ENCODE data around the gene FAM171A2. TPM values are rescaled to one million over a fixed set of nuclear protein-coding genes. Genes with fewer than 3 reads are reported as not detected.
A peak's percentile ranks its signal among the peaks of the same experiment; 100 is the strongest.

The FAM171A2 gene
- total and polyA plus RNA-seq, 2 of the 8 experiments (the other 6 are each of a cell fraction or from before 2014, with no cell fraction given), result 21.9 to 24.1 TPM

GRCh38 chr17:44381810-44382305 is 18.2 kb upstream of the FAM171A2 start:
- Histone ChIP-seq H3K14ac (ENCODE audit: insufficient read length) (no peak overlapping the region), H3K36me3 (ENCODE audit: control insufficient read depth in 2 of 4, insufficient read depth in 4 of 4, low read length in 3 of 4) (no peaks in the 10 kb centered on the region), H3K27me3 (replicated peaks in 1 of 4; ENCODE audit: control insufficient read depth in 3 of 4, extremely low read depth in 1 of 4, insufficient read depth in 3 of 4, low read length in 3 of 4) (peaks cover 10 to 34% (median 31%) of the 10 kb centered on the region in 4 experiments), H2BK120ac (replicated peaks; ENCODE audit: low read depth, low read length) (no peak overlapping the region), H3K56ac (replicated peaks; ENCODE audit: insufficient read length, low read depth, low read length) (no peak overlapping the region), H3K27ac (ENCODE audit: low read depth, low read length) (no peak overlapping the region), H3K9me3 (ENCODE audit: insufficient read depth in 2 of 2, low read depth in 1 of 2, low read length in 1 of 2) (no peaks in the 10 kb centered on the region), H3K4ac (replicated peaks; ENCODE audit: insufficient read length, low read depth, low read length) (no peak overlapping the region), H4K8ac (ENCODE audit: extremely low read depth, insufficient read depth, low read length) (no peak overlapping the region), H4K5ac (ENCODE audit: insufficient read length, low read depth, low read length) (no peak overlapping the region), H3K4me2 (ENCODE audit: insufficient read depth in 1 of 2, low read depth in 2 of 2, low read length in 2 of 2) (no peak overlapping the region), H3K23me2 (ENCODE audit: low read depth, low read length) (peaks cover 12% of the 10 kb centered on the region; the same call in 1 of the 2 replicates), H2BK20ac (ENCODE audit: low read length) (no peak overlapping the region), H2AFZ (ENCODE audit: low read length) (no peak overlapping the region), H2BK15ac (ENCODE audit: low read length) (no peak overlapping the region), H2AK5ac (ENCODE audit: low read depth, low read length) (no peak overlapping the region), H3K4me3 (ENCODE audit: extremely low read depth in 1 of 4, insufficient read depth in 2 of 4, low read depth in 3 of 4, low read length in 4 of 4) (no peak overlapping the region), H2BK5ac (ENCODE audit: low read depth, low read length) (no peak overlapping the region), H2BK12ac (ENCODE audit: low read depth, low read length) (peak overlapping the region; percentile 9; the same call in 1 of the 2 replicates), H3K9ac (replicated peaks in 1 of 4; ENCODE audit: extremely low read depth in 1 of 4, low read depth in 3 of 4, low read length in 3 of 4) (no peak overlapping the region), H3K79me1 (ENCODE audit: low read depth, low read length) (no peaks in the 10 kb centered on the region), H3K18ac (ENCODE audit: extremely low read depth, low read length) (no peak overlapping the region), H3K23ac (ENCODE audit: insufficient read length) (no peak overlapping the region), H4K91ac (replicated peaks; ENCODE audit: insufficient read length, low read length) (no peak overlapping the region), H3K4me1 (replicated peaks in 1 of 4; ENCODE audit: control insufficient read depth in 3 of 4, insufficient read depth in 4 of 4, low read length in 3 of 4) (peaks cover 3 to 21% (median 7%) of the 10 kb centered on the region in 4 experiments; a peak in 6 of 7 replicates), H4K20me1 (replicated peaks in 1 of 2; ENCODE audit: control insufficient read depth in 1 of 2, insufficient read depth in 2 of 2, low read length in 2 of 2) (peaks cover 0 to 4% of the 10 kb centered on the region in 2 experiments), H3K79me2 (ENCODE audit: control insufficient read depth in 1 of 2, insufficient read depth in 2 of 2, low read length in 2 of 2) (no peaks in the 10 kb centered on the region)
- POLR2A ChIA-PET (ENCODE audit: partially characterized antibody), result interaction anchor here (0.7 to 1.4 kb wide), 2 partner anchors 10 to 13 kb away, joined by 3 to 5 read pairs; no protein-coding TSS in a partner anchor
- 95% methylated on average over 4 of the region's 4 CpGs; no CpG with 5 or more reads in 1 of the 2 experiments for WGBS, 2 experiments (ENCODE audit: extremely low coverage in 1 of 2, insufficient coverage in 1 of 2, insufficient read length in 1 of 2, insufficient replicate concordance in 2 of 2, low coverage in 1 of 2, low lambda C conversion rate in 2 of 2, missing lambda C conversion rate in 1 of 2)
- DNase-seq (ENCODE audit: low read depth in 1 of 2, low spot score in 2 of 2) (no peak), FAIRE-seq (no peak)
- CTCF ChIA-PET (ENCODE audit: partially characterized antibody), result interaction anchor here (0.8 to 1.0 kb wide), 2 partner anchors 19 to 24 kb away, joined by 3 to 4 read pairs; no protein-coding TSS in a partner anchor
- TF ChIP-seq E2F6 (IDR thresholded peaks at IDR 0.05) (no peak), BACH1 (IDR thresholded peaks at IDR 0.05; ENCODE audit: low read length) (no peak), SP1 (IDR thresholded peaks at IDR 0.05; ENCODE audit: low read depth, low read length) (no peak), SIX5 (IDR thresholded peaks at IDR 0.05; ENCODE audit: low read depth, low read length) (no peak), CBX5 (IDR thresholded peaks at IDR 0.05; ENCODE audit: low read depth, low read length) (no peak), RFX5 (IDR thresholded peaks at IDR 0.05; ENCODE audit: borderline replicate concordance, low read depth, low read length) (no peak), EP300 (IDR thresholded peaks at IDR 0.05; ENCODE audit: borderline replicate concordance in 1 of 2, low read depth in 2 of 2, low read length in 2 of 2) (no peak), SAP30 (IDR thresholded peaks at IDR 0.05; ENCODE audit: insufficient read depth, insufficient replicate concordance, low read length) (no peak), SRF (IDR thresholded peaks at IDR 0.05; ENCODE audit: low read depth, low read length) (no peak), MAX (IDR thresholded peaks at IDR 0.05) (no peak), SUZ12 (IDR thresholded peaks at IDR 0.05; ENCODE audit: low read length) (no peak), ASH2L (IDR thresholded peaks at IDR 0.05; ENCODE audit: low read length) (no peak), CBX8 (IDR thresholded peaks at IDR 0.05; ENCODE audit: borderline replicate concordance, low read depth, low read length) (no peak)

Measured in H1 (cell line).